ENCODE measurements around the gene CCDC200.

- no peak for TF ChIP-seq ESRRG (CRISPR knock-in tag; IDR thresholded peaks at IDR 0.05)
- TF ChIP-seq ZNF565 (CRISPR knock-in tag; conservative IDR thresholded peaks at IDR 0.05; ENCODE audit: low read depth) = no peak
- TF ChIP-seq PATZ1 (CRISPR knock-in tag; IDR thresholded peaks at IDR 0.05; ENCODE audit: borderline replicate concordance) = no peak
- no peak for TF ChIP-seq TSHZ2 (CRISPR knock-in tag; IDR thresholded peaks at IDR 0.05)
- TF ChIP-seq CREB5 (CRISPR knock-in tag; IDR thresholded peaks at IDR 0.05; ENCODE audit: low read depth) = no peak
- no peak for TF ChIP-seq GLIS3 (CRISPR knock-in tag; IDR thresholded peaks at IDR 0.05)
- no peak for TF ChIP-seq RARB (CRISPR knock-in tag; IDR thresholded peaks at IDR 0.05)
- TF ChIP-seq BACH2 (CRISPR knock-in tag; IDR thresholded peaks at IDR 0.05; ENCODE audit: borderline replicate concordance) = no peak
- TF ChIP-seq ZNF70 (CRISPR knock-in tag; IDR thresholded peaks at IDR 0.05) = no peak
- TF ChIP-seq ZFP30 (CRISPR knock-in tag; IDR thresholded peaks at IDR 0.05) = no peak
- no peak for TF ChIP-seq TOX (CRISPR knock-in tag; IDR thresholded peaks at IDR 0.05; ENCODE audit: borderline replicate concordance)
- no peak for TF ChIP-seq SNAI2 (CRISPR knock-in tag; IDR thresholded peaks at IDR 0.05)
Measured at GRCh38 chr17:43183921-43184320, 44.5 kb downstream of the CCDC200 start.

All from SK-N-SH treated with all-trans-retinoic acid at 6 μM for 48 hours (cell line).